D721Med (cell line): ENCODE data around the gene COL23A1.

Experiments
- DNase-seq: peaks from one replicate; pipeline ENCODE4 v3.0.0; 2011; ENCODE audit warnings: low spot score; ENCODE audit not compliant: insufficient read length
- FAIRE-seq: peaks from 2 replicates; lab custom pipeline; 2011; peaks lifted over from hg19 to GRCh38; lab: Jason Lieb, UNC
- CTCF ChIP-seq: IDR thresholded peaks from 2 replicates; pipeline ENCODE4 v1.5.1; 2012; ENCODE audit warnings: mild to moderate bottlenecking, control low read depth; ENCODE audit not compliant: insufficient read depth; ENCODE audit errors: missing control alignments

Gene COL23A1

GRCh38 chr5:178564811-178565550 lies 25.2 kb downstream of the COL23A1 start:
- DNase-seq (no peak), FAIRE-seq (no peak)
- no peak for TF ChIP-seq CTCF

GRCh38 chr5:178564397-178564796 lies 25.8 kb downstream of the COL23A1 start:
- no peak for DNase-seq
- no peak for FAIRE-seq
- no peak for TF ChIP-seq CTCF

- no peak for TF ChIP-seq CTCF
- no peak for DNase-seq
- no peak for FAIRE-seq
Observed at GRCh38 chr5:178563621-178564020, 26.6 kb downstream of the COL23A1 start.

- no peak for FAIRE-seq
- DNase-seq: no peak
- TF ChIP-seq CTCF: no peak
Observed at GRCh38 chr5:178561746-178562264, 28.4 kb downstream of the COL23A1 start.

GRCh38 chr5:178560911-178561310 lies 29.3 kb downstream of the COL23A1 start:
- FAIRE-seq (no peak), DNase-seq (no peak)
- no peak for TF ChIP-seq CTCF

- DNase-seq (no peak), FAIRE-seq (no peak)
- no peak for TF ChIP-seq CTCF
Observed at GRCh38 chr5:178557416-178557815, 32.8 kb downstream of the COL23A1 start.

GRCh38 chr5:178555771-178556211 lies 34.4 kb downstream of the COL23A1 start:
- TF ChIP-seq CTCF: no peak
- FAIRE-seq: no peak
- DNase-seq: no peak
